ENCODE data around the gene OR2H1.
"Not testable (repeated sequence)": the region's sequence is repeated elsewhere in the genome, so short reads cannot be mapped to it uniquely, and the experiment has no call there.

OR2H1 gene

GRCh38 chr6:29456971-29457370 is at the start of gene OR2H1, which contains the start of gene OR11A1:
TSS of gene OR2H1 (plus strand) at chr6:29457155. CDS start at chr6:29461770, 4,615 bp downstream.
TSS of gene OR11A1 (minus strand) at chr6:29457071. CDS start at chr6:29427641, 29,430 bp downstream.
- DNase-seq, result no peak

GRCh38 chr6:29414588-29414987 is 42.4 kb upstream of the OR2H1 start, which contains the start of gene OR12D1:
TSS of gene OR12D1 (plus strand) at chr6:29414928.
- no peak for DNase-seq

GRCh38 chr6:29419516-29419915 is 37.4 kb upstream of the OR2H1 start:
- no peak for DNase-seq

- DNase-seq, result no peak
These were observed 32.8 kb upstream of the OR2H1 start for GRCh38 chr6:29424168-29424567.

GRCh38 chr6:29424575-29424974 is 32.4 kb upstream of the OR2H1 start:
- no peak for DNase-seq

- DNase-seq, result no peak
These were observed 31.9 kb upstream of the OR2H1 start for GRCh38 chr6:29425075-29425474.

GRCh38 chr6:29426654-29427053 is 30.3 kb upstream of the OR2H1 start:
- DNase-seq, result no peak

- DNase-seq, result not testable (repeated sequence)
These were observed 20.2 kb upstream of the OR2H1 start for GRCh38 chr6:29436730-29437129.

- no peak for DNase-seq
These were observed 17.9 kb upstream of the OR2H1 start, which contains the start of gene OR10C1 for GRCh38 chr6:29439006-29439405. TSS of gene OR10C1 (plus strand) at chr6:29439306. CDS start at chr6:29440016, 710 bp downstream.

GRCh38 chr6:29442719-29443118 is 14.2 kb upstream of the OR2H1 start:
- no peak for DNase-seq

GRCh38 chr6:29444031-29444430 is 12.9 kb upstream of the OR2H1 start:
- DNase-seq, result not testable (repeated sequence)

- no peak for DNase-seq
These were observed 9.3 kb upstream of the OR2H1 start for GRCh38 chr6:29447670-29448069.

- no peak for DNase-seq
These were observed 5.3 kb upstream of the OR2H1 start for GRCh38 chr6:29451471-29452193.

- DNase-seq, result no peak
These were observed 4.3 kb downstream of the OR2H1 start for GRCh38 chr6:29461021-29461814.

- DNase-seq, result no peak
These were observed 5.1 kb downstream of the OR2H1 start for GRCh38 chr6:29462022-29462421.

GRCh38 chr6:29465279-29465678 is 8.3 kb downstream of the OR2H1 start:
- no peak for DNase-seq

- no peak for DNase-seq
These were observed 8.8 kb downstream of the OR2H1 start for GRCh38 chr6:29465801-29466200.

GRCh38 chr6:29466241-29466640 is 9.3 kb downstream of the OR2H1 start:
- DNase-seq, result no peak

- DNase-seq, result no peak
These were observed 18.0 kb downstream of the OR2H1 start for GRCh38 chr6:29474996-29475395.

- DNase-seq, result no peak
These were observed 21.0 kb downstream of the OR2H1 start for GRCh38 chr6:29477923-29478450.

- DNase-seq, result no peak
These were observed 21.8 kb downstream of the OR2H1 start for GRCh38 chr6:29478740-29479139.

- DNase-seq, result no peak
These were observed 22.6 kb downstream of the OR2H1 start for GRCh38 chr6:29479560-29479959.

- DNase-seq, result no peak
These were observed 26.2 kb downstream of the OR2H1 start for GRCh38 chr6:29483186-29483585.

- DNase-seq, result no peak
These were observed 26.8 kb downstream of the OR2H1 start for GRCh38 chr6:29483735-29484134.

Measured in activated CD4-positive, alpha-beta T cell treated with anti-CD3 and anti-CD28 coated beads for 4 hours (primary cell).